Liver (tissue), 9 donors: ENCODE data around the gene MAOB. TPM values are rescaled to one million over a fixed set of nuclear protein-coding genes. Genes with fewer than 3 reads are reported as not detected.

Experiments
- DNase-seq: peaks from one replicate; pipeline ENCODE4 v3.0.0-alpha.2; 2017; ENCODE audit warnings: low spot score
- H3K27ac ChIP-seq, 2 donors: one replicate each; pipeline ENCODE4 v1.7.0; 2013; ENCODE audit warnings: inconsistent platforms in 2 of 2, low read length in 2 of 2, control low read depth in 1 of 2, low read depth in 1 of 2, mild to moderate bottlenecking in 1 of 2
- H3K27me3 ChIP-seq, 4 donors: one replicate each; pipeline versions ENCODE4 v1.6.1 to v1.7.0; 2013; ENCODE audit warnings: low read length in 3 of 4, inconsistent platforms in 1 of 4, mild to moderate bottlenecking in 1 of 4, moderate library complexity in 1 of 4; ENCODE audit not compliant: control insufficient read depth in 4 of 4, insufficient read depth in 4 of 4
- H3K36me3 ChIP-seq, 4 donors: one replicate each; pipeline versions ENCODE4 v1.6.1 to v1.7.0; 2013; ENCODE audit warnings: low read length in 3 of 4, mild to moderate bottlenecking in 3 of 4, low read depth in 1 of 4, moderate library complexity in 1 of 4; ENCODE audit not compliant: control insufficient read depth in 4 of 4, insufficient read depth in 3 of 4
- H3K4me1 ChIP-seq, 4 donors: one replicate each; pipeline versions ENCODE4 v1.6.1 to v1.7.0; 2013; ENCODE audit warnings: low read length in 3 of 4, mild to moderate bottlenecking in 3 of 4, moderate library complexity in 1 of 4; ENCODE audit not compliant: control insufficient read depth in 4 of 4, insufficient read depth in 4 of 4
- H3K4me3 ChIP-seq, 3 donors: one replicate each; pipeline versions ENCODE4 v1.6.1 to v1.7.0; 2013; ENCODE audit warnings: low read length in 3 of 3, control low read depth in 1 of 3, low read depth in 1 of 3, mild to moderate bottlenecking in 1 of 3
- H3K9ac ChIP-seq, 2 donors: one replicate each; pipeline ENCODE4 v1.7.0; 2013; ENCODE audit warnings: low read length in 2 of 2, mild to moderate bottlenecking in 2 of 2, moderate library complexity in 2 of 2, control low read depth in 1 of 2, low read depth in 1 of 2
- H3K9me3 ChIP-seq, 4 donors: one replicate each; pipeline versions ENCODE4 v1.6.1 to v1.7.0; 2013; ENCODE audit warnings: low read length in 3 of 4; ENCODE audit not compliant: control insufficient read depth in 4 of 4
- EGR1 ChIP-seq, 2 donors: IDR thresholded peaks; 2 replicates each; pipeline ENCODE4 v1.6.1; 2016 to 2018; ENCODE audit warnings: antibody characterized with exemption in 2 of 2, low read depth in 2 of 2
- FOXA2 ChIP-seq: IDR thresholded peaks from 2 replicates; pipeline ENCODE4 v1.6.1; 2016; ENCODE audit warnings: antibody characterized with exemption
- GABPA ChIP-seq, 2 donors: IDR thresholded peaks in 1 of 2; conservative IDR thresholded peaks in 1 of 2; 2 replicates each; pipeline ENCODE4 v1.6.1; 2016; ENCODE audit warnings: antibody characterized with exemption in 2 of 2, mild to moderate bottlenecking in 1 of 2, moderate library complexity in 1 of 2
- HNF4A ChIP-seq, 2 donors: conservative IDR thresholded peaks; 2 replicates each; pipeline ENCODE4 v1.6.1; 2016; ENCODE audit warnings: antibody characterized with exemption in 2 of 2, mild to moderate bottlenecking in 2 of 2
- HNF4G ChIP-seq: IDR thresholded peaks from 2 replicates; pipeline ENCODE4 v1.6.1; 2016; ENCODE audit warnings: antibody characterized with exemption
- JUND ChIP-seq, 2 donors: IDR thresholded peaks; 2 replicates each; pipeline ENCODE4 v1.6.1; 2016; ENCODE audit warnings: antibody characterized with exemption in 2 of 2
- MAX ChIP-seq: IDR thresholded peaks from 2 replicates; pipeline ENCODE4 v1.6.1; 2016; ENCODE audit warnings: antibody characterized with exemption
- RAD21 ChIP-seq, 2 donors: IDR thresholded peaks; 2 replicates each; pipeline ENCODE4 v1.6.1; 2016; ENCODE audit warnings: antibody characterized with exemption in 2 of 2, mild to moderate bottlenecking in 2 of 2
- REST ChIP-seq: IDR thresholded peaks from 2 replicates; pipeline ENCODE4 v1.6.1; 2016; ENCODE audit warnings: antibody characterized with exemption, mild to moderate bottlenecking
- RXRA ChIP-seq, 2 donors: IDR thresholded peaks; 2 replicates each; pipeline ENCODE4 v1.6.1; 2017 to 2018; ENCODE audit warnings: antibody characterized with exemption in 2 of 2, mild to moderate bottlenecking in 1 of 2
- SP1 ChIP-seq: IDR thresholded peaks from 2 replicates; pipeline ENCODE4 v1.6.1; 2018; ENCODE audit warnings: antibody characterized with exemption, mild to moderate bottlenecking
- YY1 ChIP-seq: IDR thresholded peaks from 2 replicates; pipeline ENCODE4 v1.6.1; 2016; ENCODE audit warnings: antibody characterized with exemption, mild to moderate bottlenecking
- WGBS: extraction: QIAGEN DNeasy Blood & Tissue Kit; methylation state at CpG from one replicate; pipeline ENCODE4 v1.1.7; 2013; 5-methylcytosine and 5-hydroxymethylcytosine counted together
- polyA plus RNA-seq, 2 donors: library from polyadenylated mRNA; stranded (reverse) in 1 of 2; unstranded in 1 of 2; fragments of 200-250 nt in 1 of 2; fragments of >200 nt in 1 of 2; fragmentation: Nextera tagmentation in 1 of 2; extraction: Ambion mirVana in 1 of 2; gene quantifications; one replicate each; pipeline versions ENCODE4 v1.2.1 to v1.2.3, GENCODE V29; 2013 to 2015
- total RNA-seq, 2 donors: library from RNA; depleted of rRNA; stranded (reverse); fragments of >200 nt; gene quantifications; one replicate each; pipeline ENCODE4 v1.2.3, GENCODE V29; 2014
- TF ChIP-seq, protein P1 (sequence below): IDR thresholded peaks from 2 replicates; pipeline ENCODE4 v1.6.1; 2016; ENCODE audit warnings: antibody characterized with exemption
- TF ChIP-seq, protein P2 (sequence below): IDR thresholded peaks from 2 replicates; pipeline ENCODE4 v1.6.1; 2016; ENCODE audit warnings: antibody characterized with exemption
- donor health status: healthy.
- donor health status: healthy.
- donor health status: healthy.
- donor health status: healthy.
- donor health status: healthy.

Gene MAOB
- total and polyA plus RNA-seq, 4 donors, result 34.0 to 96.3 (median 72.6) TPM

DNA sequence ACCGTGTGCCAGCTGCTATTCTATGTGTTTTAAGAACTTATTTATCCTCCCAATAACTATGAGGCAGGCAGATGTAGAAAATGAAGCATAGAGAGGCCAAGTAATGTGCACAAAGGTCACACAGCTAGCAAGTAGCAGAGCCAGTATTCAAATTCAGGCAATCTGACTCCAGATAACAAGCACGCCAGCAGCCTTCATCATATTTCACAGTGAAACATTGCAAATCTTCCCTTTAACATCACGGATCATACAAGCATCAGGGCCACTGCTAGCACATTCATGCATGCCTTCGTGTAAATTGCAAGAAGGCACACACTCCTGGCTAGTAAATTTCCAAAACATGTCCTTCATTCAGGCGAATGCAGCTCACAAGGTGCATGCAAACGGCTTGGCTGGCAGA lies 33.1 kb downstream of the MAOB start:
- Histone ChIP-seq H3K4me3 (no peak overlapping the region), H3K9me3 (no peaks in the 10 kb centered on the region), H3K4me1 (peaks cover 8 to 29% (median 25%) of the 10 kb centered on the region in 4 donors), H3K27ac (no peak overlapping the region), H3K36me3 (no peaks in the 10 kb centered on the region), H3K27me3 (no peaks in the 10 kb centered on the region), H3K9ac (no peak overlapping the region)
- TF ChIP-seq REST (no peak), EGR1 (IDR thresholded peaks at IDR 0.05; ENCODE audit: low read depth in 2 of 2) (no peak), FOXA2 (no peak), RXRA (IDR thresholded peaks at IDR 0.05) (no peak), MAX (no peak), HNF4A (conservative IDR thresholded peaks at IDR 0.05) (no peak), HNF4G (no peak), JUND (IDR thresholded peaks at IDR 0.05) (no peak), SP1 (no peak), GABPA (IDR thresholded peaks at IDR 0.05 in 1 of 2, conservative IDR thresholded peaks at IDR 0.05 in 1 of 2) (no peak), YY1 (no peak), RAD21 (IDR thresholded peaks at IDR 0.05) (no peak)
- TF ChIP-seq, protein P1, sequence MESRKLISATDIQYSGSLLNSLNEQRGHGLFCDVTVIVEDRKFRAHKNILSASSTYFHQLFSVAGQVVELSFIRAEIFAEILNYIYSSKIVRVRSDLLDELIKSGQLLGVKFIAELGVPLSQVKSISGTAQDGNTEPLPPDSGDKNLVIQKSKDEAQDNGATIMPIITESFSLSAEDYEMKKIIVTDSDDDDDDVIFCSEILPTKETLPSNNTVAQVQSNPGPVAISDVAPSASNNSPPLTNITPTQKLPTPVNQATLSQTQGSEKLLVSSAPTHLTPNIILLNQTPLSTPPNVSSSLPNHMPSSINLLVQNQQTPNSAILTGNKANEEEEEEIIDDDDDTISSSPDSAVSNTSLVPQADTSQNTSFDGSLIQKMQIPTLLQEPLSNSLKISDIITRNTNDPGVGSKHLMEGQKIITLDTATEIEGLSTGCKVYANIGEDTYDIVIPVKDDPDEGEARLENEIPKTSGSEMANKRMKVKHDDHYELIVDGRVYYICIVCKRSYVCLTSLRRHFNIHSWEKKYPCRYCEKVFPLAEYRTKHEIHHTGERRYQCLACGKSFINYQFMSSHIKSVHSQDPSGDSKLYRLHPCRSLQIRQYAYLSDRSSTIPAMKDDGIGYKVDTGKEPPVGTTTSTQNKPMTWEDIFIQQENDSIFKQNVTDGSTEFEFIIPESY, result no peak
- TF ChIP-seq, protein P2, sequence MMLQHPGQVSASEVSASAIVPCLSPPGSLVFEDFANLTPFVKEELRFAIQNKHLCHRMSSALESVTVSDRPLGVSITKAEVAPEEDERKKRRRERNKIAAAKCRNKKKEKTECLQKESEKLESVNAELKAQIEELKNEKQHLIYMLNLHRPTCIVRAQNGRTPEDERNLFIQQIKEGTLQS, result no peak
- WGBS, result 67% methylated on average over 6 of the region's 6 CpGs
- no peak for DNase-seq

DNA sequence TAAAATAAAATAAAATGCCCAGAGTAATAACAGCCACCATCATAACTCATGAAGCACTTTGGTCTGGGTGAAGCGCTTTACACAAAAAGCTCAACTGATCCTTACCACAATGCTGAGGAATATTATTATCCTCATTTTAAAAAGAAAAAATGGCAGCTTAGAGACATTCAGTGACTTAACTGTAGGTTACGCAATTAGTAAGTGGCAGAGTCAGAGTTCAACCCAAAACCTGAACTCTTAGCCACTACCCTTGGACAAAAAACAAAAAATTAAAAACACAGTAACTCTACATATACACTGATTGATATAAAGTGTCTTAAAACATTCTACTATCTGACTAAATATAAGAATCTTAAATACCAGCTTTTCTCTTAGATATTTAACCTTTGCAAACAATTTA lies 34.9 kb downstream of the MAOB start:
- no peak overlapping the region for H3K4me3 ChIP-seq
- H3K9me3 ChIP-seq, result no peaks in the 10 kb centered on the region
- DNase-seq, result no peak
- TF ChIP-seq HNF4A (conservative IDR thresholded peaks at IDR 0.05) (peak in 1 of 2 donors; percentile 27), YY1 (peak; percentile 51), RXRA (IDR thresholded peaks at IDR 0.05) (peak in 1 of 2 donors; percentile 30), FOXA2 (no peak)
- H3K27ac ChIP-seq, result peak overlapping the region in 1 of 2 donors; percentile 46
- H3K4me1 ChIP-seq, result peaks cover 8 to 26% (median 24%) of the 10 kb centered on the region in 4 donors
- no peak overlapping the region for H3K9ac ChIP-seq
- WGBS, result 70% methylated on average over 2 of the region's 2 CpGs
- H3K36me3 ChIP-seq, result no peaks in the 10 kb centered on the region
- no peaks in the 10 kb centered on the region for H3K27me3 ChIP-seq
